ENCODE measurements around the gene CELF4.

The CELF4 gene

DNA sequence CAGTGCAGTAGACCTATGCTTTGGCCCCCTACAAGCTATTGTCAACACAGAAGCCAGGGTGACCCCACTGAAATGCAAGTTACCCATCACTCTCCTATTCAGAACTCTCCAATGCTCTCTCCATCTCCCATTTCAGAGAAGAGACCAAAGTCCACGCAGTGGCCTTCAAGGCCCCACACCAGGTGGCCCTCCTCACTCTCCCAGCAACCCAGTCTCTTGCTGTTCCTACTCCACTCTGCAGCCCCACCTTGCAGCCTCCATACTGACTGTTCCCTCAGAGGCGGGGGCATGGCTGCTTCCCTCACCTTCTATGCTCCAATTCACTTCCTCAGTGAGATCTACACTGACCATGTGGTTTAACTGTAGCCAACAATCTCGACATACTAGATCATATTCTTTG, 313.3 kb downstream of the CELF4 start:
- Histone ChIP-seq H3K4me3 (no peak overlapping the region), H3K27ac (no peak overlapping the region), H3K9ac (ENCODE audit: insufficient read length) (no peak overlapping the region), H3K36me3 (ENCODE audit: insufficient read depth, low read length) (no peaks in the 10 kb centered on the region), H3K9me3 (ENCODE audit: low read depth, low read length) (no peaks in the 10 kb centered on the region)
- no peak for TF ChIP-seq EZH2 (IDR thresholded peaks at IDR 0.05)
- no peak for TF ChIP-seq POLR2AphosphoS5 (IDR thresholded peaks at IDR 0.05; ENCODE audit: borderline replicate concordance, low read depth, low read length)
- no peak for TF ChIP-seq FOXP2 (optimal IDR thresholded peaks at IDR 0.05; ENCODE audit: control extremely low read depth, extremely low read length, insufficient read depth)
- no peak for DNase-seq (ENCODE audit: low read depth, low spot score)

- no peak overlapping the region for H3K4me3 ChIP-seq
- TF ChIP-seq POLR2AphosphoS5 (IDR thresholded peaks at IDR 0.05; ENCODE audit: borderline replicate concordance, low read depth, low read length) (no peak), EZH2 (IDR thresholded peaks at IDR 0.05) (no peak), FOXP2 (optimal IDR thresholded peaks at IDR 0.05; ENCODE audit: control extremely low read depth, extremely low read length, insufficient read depth) (no peak)
- H3K36me3 ChIP-seq (ENCODE audit: insufficient read depth, low read length), result no peaks in the 10 kb centered on the region
- no peak for DNase-seq (ENCODE audit: low read depth, low spot score)
- no peak overlapping the region for H3K9ac ChIP-seq (ENCODE audit: insufficient read length)
- no peak overlapping the region for H3K27ac ChIP-seq
- H3K9me3 ChIP-seq (ENCODE audit: low read depth, low read length), result no peaks in the 10 kb centered on the region
Observed at GRCh38 chr18:37251679-37252078, 313.9 kb downstream of the CELF4 start.

DNA sequence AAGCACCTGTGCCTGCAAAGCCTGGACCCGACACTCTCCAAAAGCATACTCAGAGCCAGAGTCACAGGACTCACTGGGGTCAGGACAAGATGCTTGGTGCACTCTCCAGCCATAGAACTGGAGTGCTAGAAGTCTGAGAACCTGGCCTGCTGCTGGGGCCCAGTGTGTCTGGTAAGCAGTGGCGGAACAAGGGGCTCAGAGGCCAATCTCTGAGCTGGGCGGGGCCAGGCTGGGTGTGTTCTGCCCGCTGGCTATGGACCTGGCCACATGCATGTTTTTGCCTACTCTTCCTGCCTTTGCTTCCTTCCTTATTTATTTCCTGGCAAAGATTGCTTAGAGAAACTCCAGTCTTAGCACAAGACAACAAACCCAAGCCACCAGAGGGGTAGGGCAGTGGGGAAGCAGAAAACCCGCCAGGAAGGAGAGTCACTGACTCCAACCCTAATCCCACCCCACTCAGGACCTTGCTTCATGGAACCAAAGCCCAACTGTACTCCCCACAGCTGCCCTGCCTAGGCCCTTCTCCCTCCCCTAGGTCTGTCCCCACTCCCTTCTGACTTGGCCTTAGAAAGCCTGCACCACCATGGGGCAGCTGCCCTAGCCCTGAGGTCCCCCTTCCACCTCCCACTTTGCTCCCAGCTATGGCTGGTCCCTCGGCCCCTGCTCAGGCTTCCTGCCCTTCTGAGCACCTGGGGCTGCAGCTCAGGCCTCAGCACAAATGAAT, 315.5 kb downstream of the CELF4 start:
- Histone ChIP-seq H3K27ac (no peak overlapping the region), H3K4me3 (no peak overlapping the region), H3K36me3 (ENCODE audit: insufficient read depth, low read length) (no peaks in the 10 kb centered on the region), H3K9ac (ENCODE audit: insufficient read length) (no peak overlapping the region), H3K9me3 (ENCODE audit: low read depth, low read length) (no peaks in the 10 kb centered on the region)
- TF ChIP-seq POLR2AphosphoS5 (IDR thresholded peaks at IDR 0.05; ENCODE audit: borderline replicate concordance, low read depth, low read length), result no peak
- TF ChIP-seq FOXP2 (optimal IDR thresholded peaks at IDR 0.05; ENCODE audit: control extremely low read depth, extremely low read length, insufficient read depth), result no peak
- no peak for TF ChIP-seq EZH2 (IDR thresholded peaks at IDR 0.05)
- no peak for DNase-seq (ENCODE audit: low read depth, low spot score)

DNA sequence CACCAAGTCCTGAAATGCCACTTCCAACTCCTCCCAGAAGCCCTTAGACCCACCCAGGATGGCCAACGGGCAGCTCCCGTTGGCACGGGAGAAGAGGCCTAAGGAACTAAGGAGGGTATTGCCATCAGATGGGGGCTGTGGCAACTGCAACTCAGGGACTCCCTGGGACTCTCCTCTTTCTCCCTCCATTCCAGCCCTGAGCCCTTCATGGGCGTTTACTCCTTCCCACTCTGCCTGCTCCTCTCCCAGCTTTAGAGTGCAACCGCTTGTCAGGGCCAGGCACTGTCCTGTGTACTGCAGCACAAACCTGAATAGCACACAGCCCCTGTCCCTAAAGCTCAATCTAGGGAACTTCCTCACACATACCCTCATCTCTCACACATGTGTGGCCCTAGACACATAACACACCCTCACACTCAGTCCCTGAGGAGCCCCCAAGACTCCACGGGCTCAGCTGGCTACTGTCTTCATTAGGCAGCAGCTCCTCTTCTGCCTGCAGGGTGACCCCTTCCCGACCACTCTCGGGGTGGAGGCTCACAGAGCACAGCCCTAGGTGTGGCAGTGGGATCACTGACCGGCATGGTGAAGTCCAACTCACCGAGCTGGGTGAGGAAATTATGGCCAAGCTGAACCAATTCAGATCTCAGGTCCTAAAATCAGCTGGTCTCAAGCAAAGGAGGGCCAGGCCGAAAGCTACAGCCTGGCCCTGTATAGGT, 316.3 kb downstream of the CELF4 start:
- no peak for DNase-seq (ENCODE audit: low read depth, low spot score)
- TF ChIP-seq EZH2 (IDR thresholded peaks at IDR 0.05), result no peak
- TF ChIP-seq FOXP2 (optimal IDR thresholded peaks at IDR 0.05; ENCODE audit: control extremely low read depth, extremely low read length, insufficient read depth), result no peak
- TF ChIP-seq POLR2AphosphoS5 (IDR thresholded peaks at IDR 0.05; ENCODE audit: borderline replicate concordance, low read depth, low read length), result no peak
- H3K9ac ChIP-seq (ENCODE audit: insufficient read length), result no peak overlapping the region
- H3K4me3 ChIP-seq, result no peak overlapping the region
- no peaks in the 10 kb centered on the region for H3K36me3 ChIP-seq (ENCODE audit: insufficient read depth, low read length)
- H3K27ac ChIP-seq, result no peak overlapping the region
- H3K9me3 ChIP-seq (ENCODE audit: low read depth, low read length), result no peaks in the 10 kb centered on the region

- H3K36me3 ChIP-seq (ENCODE audit: insufficient read depth, low read length), result no peaks in the 10 kb centered on the region
- TF ChIP-seq EZH2 (IDR thresholded peaks at IDR 0.05) (no peak), FOXP2 (optimal IDR thresholded peaks at IDR 0.05; ENCODE audit: control extremely low read depth, extremely low read length, insufficient read depth) (no peak), POLR2AphosphoS5 (IDR thresholded peaks at IDR 0.05; ENCODE audit: borderline replicate concordance, low read depth, low read length) (no peak)
- H3K9me3 ChIP-seq (ENCODE audit: low read depth, low read length), result no peaks in the 10 kb centered on the region
Observed at GRCh38 chr18:37248281-37248680, 317.3 kb downstream of the CELF4 start.

GRCh38 chr18:37247497-37248161, 318.0 kb downstream of the CELF4 start:
- DNase-seq (ENCODE audit: low read depth, low spot score), result no peak
- Histone ChIP-seq H3K9ac (ENCODE audit: insufficient read length) (no peak overlapping the region), H3K4me3 (no peak overlapping the region), H3K27ac (no peak overlapping the region), H3K36me3 (ENCODE audit: insufficient read depth, low read length) (no peaks in the 10 kb centered on the region), H3K9me3 (ENCODE audit: low read depth, low read length) (no peaks in the 10 kb centered on the region)
- no peak for TF ChIP-seq EZH2 (IDR thresholded peaks at IDR 0.05)

More at GRCh38 chr18:37248281-37248680, 317.3 kb downstream of the CELF4 start:
- Histone ChIP-seq H3K9ac (ENCODE audit: insufficient read length) (no peak overlapping the region), H3K4me3 (no peak overlapping the region), H3K27ac (no peak overlapping the region)
- DNase-seq (ENCODE audit: low read depth, low spot score), result no peak

DNA sequence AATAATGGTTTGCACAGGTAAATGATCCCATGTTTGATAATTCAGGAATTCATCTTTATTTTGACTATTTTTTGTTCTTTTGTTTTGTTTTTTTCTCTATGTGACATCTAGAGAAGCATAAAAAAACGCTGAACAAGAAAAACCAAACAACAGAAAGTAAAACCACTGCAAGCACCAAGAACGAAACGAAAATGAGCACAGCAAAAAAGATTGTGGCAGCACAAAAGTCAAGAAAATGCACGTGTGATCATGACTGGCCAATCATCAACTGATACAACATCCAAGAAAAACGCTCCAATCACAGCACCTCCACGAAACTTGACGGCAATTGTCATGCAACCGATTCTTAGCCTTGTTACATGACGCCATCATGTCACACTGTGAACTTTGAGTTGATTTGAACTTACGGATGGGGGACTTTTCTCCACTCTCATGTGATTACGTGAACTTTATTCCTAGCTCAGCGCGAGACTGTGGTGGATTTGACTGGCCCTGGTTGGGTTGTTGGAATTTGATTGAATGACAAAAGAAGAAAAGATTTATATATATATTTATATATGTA, 318.7 kb downstream of the CELF4 start:
- TF ChIP-seq EZH2 (IDR thresholded peaks at IDR 0.05) (no peak), FOXP2 (optimal IDR thresholded peaks at IDR 0.05; ENCODE audit: control extremely low read depth, extremely low read length, insufficient read depth) (no peak), POLR2AphosphoS5 (IDR thresholded peaks at IDR 0.05; ENCODE audit: borderline replicate concordance, low read depth, low read length) (no peak)
- no peak for DNase-seq (ENCODE audit: low read depth, low spot score)
- Histone ChIP-seq H3K27ac (no peak overlapping the region), H3K9me3 (ENCODE audit: low read depth, low read length) (no peaks in the 10 kb centered on the region), H3K9ac (ENCODE audit: insufficient read length) (no peak overlapping the region), H3K4me3 (no peak overlapping the region), H3K36me3 (ENCODE audit: insufficient read depth, low read length) (no peaks in the 10 kb centered on the region)

- H3K9ac ChIP-seq (ENCODE audit: insufficient read length), result no peak overlapping the region
- H3K4me3 ChIP-seq, result no peak overlapping the region
- no peaks in the 10 kb centered on the region for H3K9me3 ChIP-seq (ENCODE audit: low read depth, low read length)
- TF ChIP-seq FOXP2 (optimal IDR thresholded peaks at IDR 0.05; ENCODE audit: control extremely low read depth, extremely low read length, insufficient read depth) (no peak), POLR2AphosphoS5 (IDR thresholded peaks at IDR 0.05; ENCODE audit: borderline replicate concordance, low read depth, low read length) (no peak), EZH2 (IDR thresholded peaks at IDR 0.05) (no peak)
- no peak overlapping the region for H3K27ac ChIP-seq
- H3K36me3 ChIP-seq (ENCODE audit: insufficient read depth, low read length), result no peaks in the 10 kb centered on the region
- DNase-seq (ENCODE audit: low read depth, low spot score), result no peak
Observed at GRCh38 chr18:37244618-37245017, 321.0 kb downstream of the CELF4 start.

Data from SK-N-MC (cell line).